ENCODE results near the gene MRPS25.

MRPS25 gene

GRCh38 chr3:15081960-15082664, 17.0 kb upstream of the MRPS25 start:
- no peak for DNase-seq (ENCODE audit: low read depth)

GRCh38 chr3:15079091-15079490, 14.0 kb upstream of the MRPS25 start:
- DNase-seq (ENCODE audit: low read depth): no peak

GRCh38 chr3:15074500-15074899, 9.4 kb upstream of the MRPS25 start:
- no peak for DNase-seq (ENCODE audit: low read depth)

GRCh38 chr3:15071699-15072098, 6.6 kb upstream of the MRPS25 start:
- no peak for DNase-seq (ENCODE audit: low read depth)

- no peak for DNase-seq (ENCODE audit: low read depth)
Observed at GRCh38 chr3:15069441-15069840, 4.3 kb upstream of the MRPS25 start.

- DNase-seq (ENCODE audit: low read depth): no peak
Observed at GRCh38 chr3:15066467-15066866, 1.4 kb upstream of the MRPS25 start.

GRCh38 chr3:15065550-15066007, 464 bp upstream of the MRPS25 start:
- DNase-seq (ENCODE audit: low read depth): no peak

GRCh38 chr3:15064299-15064834, 748 bp downstream of the MRPS25 start:
- DNase-seq (ENCODE audit: low read depth): no peak

- no peak for DNase-seq (ENCODE audit: low read depth)
Observed at GRCh38 chr3:15063656-15064286, 1.3 kb downstream of the MRPS25 start.

GRCh38 chr3:15063238-15063637, 1.9 kb downstream of the MRPS25 start:
- DNase-seq (ENCODE audit: low read depth): no peak

- DNase-seq (ENCODE audit: low read depth): no peak
Observed at GRCh38 chr3:15060029-15060428, 5.1 kb downstream of the MRPS25 start.

GRCh38 chr3:15056676-15057404, 8.3 kb downstream of the MRPS25 start:
- DNase-seq (ENCODE audit: low read depth): no peak

GRCh38 chr3:15055019-15055557, 10.0 kb downstream of the MRPS25 start:
- no peak for DNase-seq (ENCODE audit: low read depth)

GRCh38 chr3:15053541-15053940, 11.6 kb downstream of the MRPS25 start:
- no peak for DNase-seq (ENCODE audit: low read depth)

- no peak for DNase-seq (ENCODE audit: low read depth)
Observed at GRCh38 chr3:15052335-15053242, 12.5 kb downstream of the MRPS25 start.

- DNase-seq (ENCODE audit: low read depth): no peak
Observed at GRCh38 chr3:15051531-15051930, 13.6 kb downstream of the MRPS25 start.

- no peak for DNase-seq (ENCODE audit: low read depth)
Observed at GRCh38 chr3:15050405-15051092, 14.6 kb downstream of the MRPS25 start.

- DNase-seq (ENCODE audit: low read depth): no peak
Observed at GRCh38 chr3:15049584-15049983, 15.5 kb downstream of the MRPS25 start.

GRCh38 chr3:15045667-15046066, 19.4 kb downstream of the MRPS25 start:
- no peak for DNase-seq (ENCODE audit: low read depth)

- no peak for DNase-seq (ENCODE audit: low read depth)
Observed at GRCh38 chr3:15044326-15044725, 20.8 kb downstream of the MRPS25 start.
